ENCODE results near the gene VPS4A. TPM values are rescaled to one million over a fixed set of nuclear protein-coding genes. Genes with fewer than 3 reads are reported as not detected.
A peak's percentile ranks its signal among the peaks of the same experiment; 100 is the strongest.

VPS4A gene
- total and polyA plus RNA-seq, 10 of the 15 experiments (the other 5 are each of a cell fraction or from before 2014, with no cell fraction given) = 5.2 to 36.3 (median 21.4) TPM

DNA sequence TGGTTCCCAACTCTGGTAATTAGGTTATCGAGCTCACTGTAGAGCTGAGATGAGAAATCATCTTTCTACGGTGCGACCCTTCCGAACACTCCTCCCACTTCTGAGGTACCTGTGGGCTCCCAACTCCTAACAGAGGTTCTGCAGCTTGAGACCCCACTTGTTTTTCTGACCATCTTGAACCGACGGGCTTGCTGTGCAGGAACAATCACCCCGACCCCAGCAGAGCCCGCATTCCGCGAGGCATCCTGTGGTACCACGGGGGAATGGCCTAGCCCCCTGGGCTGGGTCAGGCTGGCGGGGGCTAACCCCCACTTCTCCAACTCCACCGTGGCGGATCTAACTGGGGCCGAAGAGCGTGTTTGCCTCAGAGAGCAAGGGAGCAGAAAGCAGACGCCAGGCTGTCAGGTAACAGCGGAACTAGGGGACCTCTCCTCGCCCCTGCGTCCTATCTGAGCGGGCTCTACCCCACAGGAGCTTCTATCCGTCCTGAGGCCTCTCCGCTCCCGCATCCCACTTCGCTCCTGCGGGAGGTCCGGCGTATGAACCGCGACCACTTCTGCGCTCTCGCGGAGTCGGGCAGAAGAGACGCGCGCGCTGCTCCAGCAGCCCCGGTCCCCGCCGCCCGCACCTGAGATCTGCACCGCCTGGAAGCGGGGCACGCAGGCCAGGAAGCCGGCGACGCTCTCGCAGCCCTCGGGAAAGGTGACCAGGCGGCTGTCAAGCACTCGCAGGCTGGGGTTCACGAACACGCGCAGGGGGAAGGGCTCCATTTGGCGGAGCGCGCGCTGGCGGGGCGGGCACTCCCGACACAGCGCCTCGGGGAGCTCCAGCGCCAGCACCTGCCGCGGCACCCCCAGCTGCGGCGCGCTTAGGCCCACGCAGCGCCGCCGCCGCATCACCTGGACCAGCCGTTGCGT is 18.5 kb downstream of the VPS4A start (continued):
- TF ChIP-seq, protein P1, sequence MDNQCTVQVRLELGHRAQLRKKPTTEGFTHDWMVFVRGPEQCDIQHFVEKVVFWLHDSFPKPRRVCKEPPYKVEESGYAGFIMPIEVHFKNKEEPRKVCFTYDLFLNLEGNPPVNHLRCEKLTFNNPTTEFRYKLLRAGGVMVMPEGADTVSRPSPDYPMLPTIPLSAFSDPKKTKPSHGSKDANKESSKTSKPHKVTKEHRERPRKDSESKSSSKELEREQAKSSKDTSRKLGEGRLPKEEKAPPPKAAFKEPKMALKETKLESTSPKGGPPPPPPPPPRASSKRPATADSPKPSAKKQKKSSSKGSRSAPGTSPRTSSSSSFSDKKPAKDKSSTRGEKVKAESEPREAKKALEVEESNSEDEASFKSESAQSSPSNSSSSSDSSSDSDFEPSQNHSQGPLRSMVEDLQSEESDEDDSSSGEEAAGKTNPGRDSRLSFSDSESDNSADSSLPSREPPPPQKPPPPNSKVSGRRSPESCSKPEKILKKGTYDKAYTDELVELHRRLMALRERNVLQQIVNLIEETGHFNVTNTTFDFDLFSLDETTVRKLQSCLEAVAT (IDR thresholded peaks at IDR 0.05) = 0 out of 2 replicates have a peak, but pooled peaks have one; percentile 27
- no peak for TF ChIP-seq ASH2L (IDR thresholded peaks at IDR 0.05; ENCODE audit: borderline replicate concordance, low read depth)
- no peak for TF ChIP-seq ESRRA (IDR thresholded peaks at IDR 0.05; ENCODE audit: low read length)
- TF ChIP-seq EGR1 (IDR thresholded peaks at IDR 0.05; ENCODE audit: borderline replicate concordance in 1 of 2, low read depth in 2 of 2, low read length in 2 of 2) = 0 out of 3 replicates have a peak, but pooled peaks of 1 of the 2 experiments have one; percentile 4
- TF ChIP-seq NR2F1 (conservative IDR thresholded peaks at IDR 0.05) = no peak
- TF ChIP-seq CREM (IDR thresholded peaks at IDR 0.05; ENCODE audit: low read depth) = no peak
- TF ChIP-seq, protein P2, sequence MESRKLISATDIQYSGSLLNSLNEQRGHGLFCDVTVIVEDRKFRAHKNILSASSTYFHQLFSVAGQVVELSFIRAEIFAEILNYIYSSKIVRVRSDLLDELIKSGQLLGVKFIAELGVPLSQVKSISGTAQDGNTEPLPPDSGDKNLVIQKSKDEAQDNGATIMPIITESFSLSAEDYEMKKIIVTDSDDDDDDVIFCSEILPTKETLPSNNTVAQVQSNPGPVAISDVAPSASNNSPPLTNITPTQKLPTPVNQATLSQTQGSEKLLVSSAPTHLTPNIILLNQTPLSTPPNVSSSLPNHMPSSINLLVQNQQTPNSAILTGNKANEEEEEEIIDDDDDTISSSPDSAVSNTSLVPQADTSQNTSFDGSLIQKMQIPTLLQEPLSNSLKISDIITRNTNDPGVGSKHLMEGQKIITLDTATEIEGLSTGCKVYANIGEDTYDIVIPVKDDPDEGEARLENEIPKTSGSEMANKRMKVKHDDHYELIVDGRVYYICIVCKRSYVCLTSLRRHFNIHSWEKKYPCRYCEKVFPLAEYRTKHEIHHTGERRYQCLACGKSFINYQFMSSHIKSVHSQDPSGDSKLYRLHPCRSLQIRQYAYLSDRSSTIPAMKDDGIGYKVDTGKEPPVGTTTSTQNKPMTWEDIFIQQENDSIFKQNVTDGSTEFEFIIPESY (IDR thresholded peaks at IDR 0.05) = no peak
- no peak for TF ChIP-seq YY1 (IDR thresholded peaks at IDR 0.05; ENCODE audit: low read depth, low read length)
- no peak for TF ChIP-seq MYB (IDR thresholded peaks at IDR 0.05; ENCODE audit: borderline replicate concordance, low read depth, low read length)
- no peak for TF ChIP-seq ZBED1 (IDR thresholded peaks at IDR 0.05; ENCODE audit: borderline replicate concordance)
- no peak for TF ChIP-seq IRF4 (IDR thresholded peaks at IDR 0.05; ENCODE audit: low read depth, low read length)
- TF ChIP-seq FOXK2 (IDR thresholded peaks at IDR 0.05) = no peak
- TF ChIP-seq, protein P3, sequence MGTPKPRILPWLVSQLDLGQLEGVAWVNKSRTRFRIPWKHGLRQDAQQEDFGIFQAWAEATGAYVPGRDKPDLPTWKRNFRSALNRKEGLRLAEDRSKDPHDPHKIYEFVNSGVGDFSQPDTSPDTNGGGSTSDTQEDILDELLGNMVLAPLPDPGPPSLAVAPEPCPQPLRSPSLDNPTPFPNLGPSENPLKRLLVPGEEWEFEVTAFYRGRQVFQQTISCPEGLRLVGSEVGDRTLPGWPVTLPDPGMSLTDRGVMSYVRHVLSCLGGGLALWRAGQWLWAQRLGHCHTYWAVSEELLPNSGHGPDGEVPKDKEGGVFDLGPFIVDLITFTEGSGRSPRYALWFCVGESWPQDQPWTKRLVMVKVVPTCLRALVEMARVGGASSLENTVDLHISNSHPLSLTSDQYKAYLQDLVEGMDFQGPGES (IDR thresholded peaks at IDR 0.05) = no peak
- TF ChIP-seq TCF12 (IDR thresholded peaks at IDR 0.05; ENCODE audit: low read depth, low read length) = peak; percentile 63; the same call in 1 of the 2 replicates
- TF ChIP-seq DPF2 (IDR thresholded peaks at IDR 0.05) = no peak
- no peak for TF ChIP-seq SREBF1 (IDR thresholded peaks at IDR 0.05; ENCODE audit: low read length)
- no peak for TF ChIP-seq PML (IDR thresholded peaks at IDR 0.05; ENCODE audit: low read length)
- TF ChIP-seq NFXL1 (IDR thresholded peaks at IDR 0.05; ENCODE audit: borderline replicate concordance) = no peak
- TF ChIP-seq ZNF384 (IDR thresholded peaks at IDR 0.05; ENCODE audit: borderline replicate concordance, low read depth, low read length) = no peak
- no peak for TF ChIP-seq NR2C1 (IDR thresholded peaks at IDR 0.05)
- TF ChIP-seq POLR2AphosphoS2 (IDR thresholded peaks at IDR 0.05; ENCODE audit: low read depth, low read length) = no peak
- TF ChIP-seq, protein P4, sequence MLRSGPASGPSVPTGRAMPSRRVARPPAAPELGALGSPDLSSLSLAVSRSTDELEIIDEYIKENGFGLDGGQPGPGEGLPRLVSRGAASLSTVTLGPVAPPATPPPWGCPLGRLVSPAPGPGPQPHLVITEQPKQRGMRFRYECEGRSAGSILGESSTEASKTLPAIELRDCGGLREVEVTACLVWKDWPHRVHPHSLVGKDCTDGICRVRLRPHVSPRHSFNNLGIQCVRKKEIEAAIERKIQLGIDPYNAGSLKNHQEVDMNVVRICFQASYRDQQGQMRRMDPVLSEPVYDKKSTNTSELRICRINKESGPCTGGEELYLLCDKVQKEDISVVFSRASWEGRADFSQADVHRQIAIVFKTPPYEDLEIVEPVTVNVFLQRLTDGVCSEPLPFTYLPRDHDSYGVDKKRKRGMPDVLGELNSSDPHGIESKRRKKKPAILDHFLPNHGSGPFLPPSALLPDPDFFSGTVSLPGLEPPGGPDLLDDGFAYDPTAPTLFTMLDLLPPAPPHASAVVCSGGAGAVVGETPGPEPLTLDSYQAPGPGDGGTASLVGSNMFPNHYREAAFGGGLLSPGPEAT (IDR thresholded peaks at IDR 0.05; ENCODE audit: low read depth) = no peak
- TF ChIP-seq RELA (IDR thresholded peaks at IDR 0.05; ENCODE audit: borderline replicate concordance, partially characterized antibody) = no peak
- TF ChIP-seq NR2C2 (IDR thresholded peaks at IDR 0.05; ENCODE audit: borderline replicate concordance, control insufficient read depth, insufficient read length, low read depth) = no peak
- no peak for TF ChIP-seq FOS (IDR thresholded peaks at IDR 0.05; ENCODE audit: borderline replicate concordance, extremely low read depth, insufficient read length)
- no peak for TF ChIP-seq RUNX3 (IDR thresholded peaks at IDR 0.05; ENCODE audit: low read length)

Data from GM12878 (cell line).